ENCODE data around the gene GBGT1. TPM values are rescaled to one million over a fixed set of nuclear protein-coding genes. Genes with fewer than 3 reads are reported as not detected.

GBGT1 gene
- total and polyA plus RNA-seq, 2 donors (not counting 1 experiment from before 2014, with no cell fraction given), result 2.6 to 4.1 TPM

GRCh38 chr9:133135146-133135745 lies 28.5 kb downstream of the GBGT1 start:
- TF ChIP-seq CTCF (conservative IDR thresholded peaks at IDR 0.05 in 1 of 2, IDR thresholded peaks at IDR 0.05 in 1 of 2; ENCODE audit: low read depth in 1 of 2, low read length in 2 of 2) (no peak), EZH2 (IDR thresholded peaks at IDR 0.05; ENCODE audit: low read length, missing control alignments) (no peak)
- Histone ChIP-seq H3K9ac (ENCODE audit: insufficient read depth, low read length) (no peak overlapping the region), H2AFZ (ENCODE audit: low read length) (no peak overlapping the region), H3K9me3 (ENCODE audit: control insufficient read depth, insufficient read depth, low read depth, low read length) (no peaks in the 10 kb centered on the region), H4K20me1 (ENCODE audit: control insufficient read depth, extremely low read depth, insufficient read depth, low read length) (no peaks in the 10 kb centered on the region), H3K4me1 (ENCODE audit: control insufficient read depth, extremely low read depth, insufficient read depth, low read length) (peaks cover 33% of the 10 kb centered on the region), H3K4me2 (ENCODE audit: extremely low read depth, insufficient read depth, low read length) (peak overlapping the region; percentile 13), H3K27ac (ENCODE audit: insufficient read depth, low read length) (peak overlapping the region; percentile 94), H3K4me3 (replicated peaks in 1 of 4; ENCODE audit: control extremely low read depth in 1 of 4, insufficient read depth in 1 of 4, low read depth in 3 of 4, low read length in 4 of 4) (no peak overlapping the region), H3K79me2 (ENCODE audit: control insufficient read depth, insufficient read depth, low read length) (no peaks in the 10 kb centered on the region), H3K27me3 (ENCODE audit: control insufficient read depth, insufficient read depth, low read length) (no peaks in the 10 kb centered on the region), H3K36me3 (ENCODE audit: control insufficient read depth, insufficient read depth, low read length) (no peaks in the 10 kb centered on the region)
- peak; percentile 69 to 94 for DNase-seq (ENCODE audit: low read depth in 2 of 2)

- H3K9ac ChIP-seq (ENCODE audit: insufficient read depth, low read length), result no peak overlapping the region
- no peak overlapping the region for H3K4me2 ChIP-seq (ENCODE audit: extremely low read depth, insufficient read depth, low read length)
- peak overlapping the region; percentile 94 for H3K27ac ChIP-seq (ENCODE audit: insufficient read depth, low read length)
- H3K4me1 ChIP-seq (ENCODE audit: control insufficient read depth, extremely low read depth, insufficient read depth, low read length), result peaks cover 33% of the 10 kb centered on the region
- H2AFZ ChIP-seq (ENCODE audit: low read length), result no peak overlapping the region
- H3K27me3 ChIP-seq (ENCODE audit: control insufficient read depth, insufficient read depth, low read length), result no peaks in the 10 kb centered on the region
- DNase-seq (ENCODE audit: low read depth in 2 of 2), result no peak
- H3K79me2 ChIP-seq (ENCODE audit: control insufficient read depth, insufficient read depth, low read length), result no peaks in the 10 kb centered on the region
- no peaks in the 10 kb centered on the region for H3K36me3 ChIP-seq (ENCODE audit: control insufficient read depth, insufficient read depth, low read length)
- no peak for TF ChIP-seq EZH2 (IDR thresholded peaks at IDR 0.05; ENCODE audit: low read length, missing control alignments)
- TF ChIP-seq CTCF (conservative IDR thresholded peaks at IDR 0.05 in 1 of 2, IDR thresholded peaks at IDR 0.05 in 1 of 2; ENCODE audit: low read depth in 1 of 2, low read length in 2 of 2), result no peak
- H3K9me3 ChIP-seq (ENCODE audit: control insufficient read depth, insufficient read depth, low read depth, low read length), result no peaks in the 10 kb centered on the region
- no peak overlapping the region for H3K4me3 ChIP-seq (replicated peaks in 1 of 4; ENCODE audit: control extremely low read depth in 1 of 4, insufficient read depth in 1 of 4, low read depth in 3 of 4, low read length in 4 of 4)
- H4K20me1 ChIP-seq (ENCODE audit: control insufficient read depth, extremely low read depth, insufficient read depth, low read length), result no peaks in the 10 kb centered on the region
These were observed 29.1 kb downstream of the GBGT1 start for GRCh38 chr9:133134388-133135145.

GRCh38 chr9:133133681-133134387 lies 29.9 kb downstream of the GBGT1 start:
- no peaks in the 10 kb centered on the region for H3K9me3 ChIP-seq (ENCODE audit: control insufficient read depth, insufficient read depth, low read depth, low read length)
- no peak overlapping the region for H3K4me3 ChIP-seq (replicated peaks in 1 of 4; ENCODE audit: control extremely low read depth in 1 of 4, insufficient read depth in 1 of 4, low read depth in 3 of 4, low read length in 4 of 4)
- TF ChIP-seq CTCF (conservative IDR thresholded peaks at IDR 0.05 in 1 of 2, IDR thresholded peaks at IDR 0.05 in 1 of 2; ENCODE audit: low read depth in 1 of 2, low read length in 2 of 2) (no peak), EZH2 (IDR thresholded peaks at IDR 0.05; ENCODE audit: low read length, missing control alignments) (no peak)
- H2AFZ ChIP-seq (ENCODE audit: low read length), result no peak overlapping the region
- H3K9ac ChIP-seq (ENCODE audit: insufficient read depth, low read length), result peak overlapping the region; percentile 60
- H3K27ac ChIP-seq (ENCODE audit: insufficient read depth, low read length), result peak overlapping the region; percentile 94
- H3K27me3 ChIP-seq (ENCODE audit: control insufficient read depth, insufficient read depth, low read length), result no peaks in the 10 kb centered on the region
- no peaks in the 10 kb centered on the region for H3K79me2 ChIP-seq (ENCODE audit: control insufficient read depth, insufficient read depth, low read length)
- no peaks in the 10 kb centered on the region for H4K20me1 ChIP-seq (ENCODE audit: control insufficient read depth, extremely low read depth, insufficient read depth, low read length)
- DNase-seq (ENCODE audit: low read depth in 2 of 2), result peak; percentile 90 to 95
- peak overlapping the region; percentile 62 for H3K4me2 ChIP-seq (ENCODE audit: extremely low read depth, insufficient read depth, low read length)
- H3K36me3 ChIP-seq (ENCODE audit: control insufficient read depth, insufficient read depth, low read length), result no peaks in the 10 kb centered on the region
- H3K4me1 ChIP-seq (ENCODE audit: control insufficient read depth, extremely low read depth, insufficient read depth, low read length), result peaks cover 33% of the 10 kb centered on the region

Measured in fibroblast of lung (primary cell).